Loucy (cell line): ENCODE data around the gene CHURC1.

Experiments
- H2AFZ ChIP-seq: fragments of 200-600 bp; sonication (generic); 2 replicates; pipeline ENCODE4 v1.6.0; 2016; ENCODE audit warnings: antibody characterized with exemption, mild to moderate bottlenecking, low read length, moderate library complexity
- H3F3A ChIP-seq: fragments of 200-600 bp; 2 replicates; pipeline ENCODE4 v1.6.0; 2016; ENCODE audit warnings: antibody characterized with exemption, low read depth, mild to moderate bottlenecking
- H3K27me3 ChIP-seq: fragments of 200-600 bp; sonication (generic); 2 replicates; pipeline ENCODE4 v1.6.1; 2014; ENCODE audit warnings: low read length, mild to moderate bottlenecking; ENCODE audit not compliant: insufficient read depth, poor library complexity, severe bottlenecking
- H3K36me3 ChIP-seq: fragments of 200-600 bp; sonication (generic); 2 replicates; pipeline ENCODE4 v1.6.1; 2016; ENCODE audit warnings: low read length; ENCODE audit not compliant: insufficient read depth
- H3K4me1 ChIP-seq: fragments of 200-600 bp; sonication (generic); 2 replicates; pipeline ENCODE4 v1.5.1; 2014; ENCODE audit warnings: low read length, mild to moderate bottlenecking; ENCODE audit not compliant: insufficient read depth, poor library complexity, severe bottlenecking
- H3K4me2 ChIP-seq: fragments of 200-600 bp; sonication (generic); 2 replicates; pipeline ENCODE4 v1.6.0; 2014; ENCODE audit warnings: antibody characterized with exemption, low read length, low read depth, mild to moderate bottlenecking; ENCODE audit not compliant: poor library complexity, severe bottlenecking
- H3K4me3 ChIP-seq: fragments of 200-600 bp; sonication (generic); 2 replicates; pipeline ENCODE4 v1.5.1; 2014; ENCODE audit warnings: low read length, mild to moderate bottlenecking, mixed read lengths; ENCODE audit not compliant: poor library complexity, severe bottlenecking
- H3K79me2 ChIP-seq: fragments of 200-600 bp; sonication (generic); 2 replicates; pipeline ENCODE4 v1.6.1; 2014; ENCODE audit warnings: low read length; ENCODE audit not compliant: insufficient read depth
- H3K9ac ChIP-seq: fragments of 200-600 bp; sonication (generic); 2 replicates; pipeline ENCODE4 v1.6.0; 2014; ENCODE audit warnings: mild to moderate bottlenecking, low read depth, low read length, moderate library complexity; ENCODE audit not compliant: poor library complexity, severe bottlenecking
- H3K9me2 ChIP-seq: fragments of 200-600 bp; sonication (generic); replicated peaks from 2 replicates; pipeline ENCODE4 v1.6.1; 2016; ENCODE audit warnings: low read depth, low read length, mixed read lengths
- H3K9me3 ChIP-seq: fragments of 200-600 bp; sonication (generic); 2 replicates; pipeline ENCODE4 v1.6.1; 2014; ENCODE audit warnings: mild to moderate bottlenecking, antibody characterized with exemption, low read length, low read depth; ENCODE audit not compliant: insufficient read depth
- H4K20me1 ChIP-seq: fragments of 200-600 bp; sonication (generic); 2 replicates; pipeline ENCODE4 v1.6.0; 2014; ENCODE audit warnings: antibody characterized with exemption, low read length, mild to moderate bottlenecking; ENCODE audit not compliant: insufficient read depth, poor library complexity, severe bottlenecking
- CTCF ChIP-seq: fragments of 200-600 bp; sonication (generic); conservative IDR thresholded peaks from 2 replicates; pipeline ENCODE4 v1.5.1; 2014; ENCODE audit warnings: mild to moderate bottlenecking, antibody characterized with exemption, low read length
- EZH2phosphoT487 ChIP-seq: fragments of 200-600 bp; IDR thresholded peaks from 2 replicates; pipeline ENCODE4 v1.6.1; 2018; ENCODE audit warnings: antibody characterized with exemption, mild to moderate bottlenecking, moderate library complexity, borderline replicate concordance

The CHURC1 gene

GRCh38 chr14:64930085-64930843 is 16.0 kb downstream of the CHURC1 start:
- Histone ChIP-seq H3F3A (peaks cover 15% of the 10 kb centered on the region), H3K36me3 (peaks cover 31% of the 10 kb centered on the region; the same call in 1 of the 2 replicates), H3K9me3 (no peaks in the 10 kb centered on the region), H2AFZ (no peak overlapping the region), H3K9ac (peak overlapping the region; percentile 64), H3K4me1 (peaks cover 45% of the 10 kb centered on the region), H3K27me3 (no peaks in the 10 kb centered on the region), H3K79me2 (peaks cover 13% of the 10 kb centered on the region; the same call in 1 of the 2 replicates), H3K4me2 (peak overlapping the region; percentile 71), H3K4me3 (no peak overlapping the region), H4K20me1 (no peaks in the 10 kb centered on the region), H3K9me2 (no peaks in the 10 kb centered on the region)
- TF ChIP-seq EZH2phosphoT487 (no peak), CTCF (no peak)

GRCh38 chr14:64931123-64931522 is 16.9 kb downstream of the CHURC1 start:
- Histone ChIP-seq H3K36me3 (peaks cover 31% of the 10 kb centered on the region; the same call in 1 of the 2 replicates), H3K4me3 (no peak overlapping the region), H3K9me3 (no peaks in the 10 kb centered on the region), H3K9me2 (no peaks in the 10 kb centered on the region), H3K27me3 (no peaks in the 10 kb centered on the region), H3K9ac (no peak overlapping the region), H3K4me1 (peaks cover 50% of the 10 kb centered on the region), H3K4me2 (no peak overlapping the region), H3F3A (peaks cover 15% of the 10 kb centered on the region), H4K20me1 (no peaks in the 10 kb centered on the region), H3K79me2 (peaks cover 13% of the 10 kb centered on the region; the same call in 1 of the 2 replicates), H2AFZ (no peak overlapping the region)
- TF ChIP-seq CTCF, result no peak

GRCh38 chr14:64932231-64932630 is 18.0 kb downstream of the CHURC1 start:
- Histone ChIP-seq H3K9me3 (no peaks in the 10 kb centered on the region), H4K20me1 (no peaks in the 10 kb centered on the region), H3K27me3 (no peaks in the 10 kb centered on the region), H3K79me2 (peaks cover 13% of the 10 kb centered on the region; the same call in 1 of the 2 replicates), H3F3A (peaks cover 15% of the 10 kb centered on the region), H3K4me2 (no peak overlapping the region), H3K4me3 (no peak overlapping the region), H3K4me1 (peaks cover 41% of the 10 kb centered on the region), H3K9ac (no peak overlapping the region), H2AFZ (no peak overlapping the region), H3K36me3 (peaks cover 34% of the 10 kb centered on the region; the same call in 1 of the 2 replicates), H3K9me2 (no peaks in the 10 kb centered on the region)
- TF ChIP-seq EZH2phosphoT487, result no peak
- TF ChIP-seq CTCF, result no peak
